Fibroblast of skin of right quadriceps (primary cell): ENCODE results near the gene NKX2-8.

Experiments
- DNase-seq: peaks from one replicate; pipeline ENCODE4 v3.0.0-alpha.2; 2013

NKX2-8 gene

GRCh38 chr14:36582011-36582873 lies at the start of gene NKX2-8:
Gene NKX2-8 (minus strand): TSS chr14:36582614. CDS start chr14:36582389, 225 bp downstream.
- DNase-seq, result no peak

GRCh38 chr14:36627981-36628380 lies 45.6 kb upstream of the NKX2-8 start:
- DNase-seq, result no peak

GRCh38 chr14:36626151-36626550 lies 43.7 kb upstream of the NKX2-8 start:
- no peak for DNase-seq

GRCh38 chr14:36625436-36625835 lies 43.0 kb upstream of the NKX2-8 start:
- DNase-seq, result no peak

GRCh38 chr14:36625014-36625413 lies 42.6 kb upstream of the NKX2-8 start:
- DNase-seq, result no peak

GRCh38 chr14:36619853-36620252 lies 37.4 kb upstream of the NKX2-8 start:
- DNase-seq, result no peak

GRCh38 chr14:36619131-36619530 lies 36.7 kb upstream of the NKX2-8 start:
- DNase-seq, result no peak

- no peak for DNase-seq
Measured at GRCh38 chr14:36618641-36619040, 36.2 kb upstream of the NKX2-8 start.

- DNase-seq, result no peak
Measured at GRCh38 chr14:36617824-36618223, 35.4 kb upstream of the NKX2-8 start.

- DNase-seq, result no peak
Measured at GRCh38 chr14:36605506-36605857, 23.1 kb upstream of the NKX2-8 start.

GRCh38 chr14:36604757-36605505 lies 22.5 kb upstream of the NKX2-8 start:
- peak; percentile 64 for DNase-seq

GRCh38 chr14:36600431-36600830 lies 18.0 kb upstream of the NKX2-8 start:
- no peak for DNase-seq

- DNase-seq, result no peak
Measured at GRCh38 chr14:36591482-36591881, 9.1 kb upstream of the NKX2-8 start.

GRCh38 chr14:36588788-36589187 lies 6.4 kb upstream of the NKX2-8 start:
- no peak for DNase-seq

- no peak for DNase-seq
Measured at GRCh38 chr14:36588119-36588518, 5.7 kb upstream of the NKX2-8 start.

- no peak for DNase-seq
Measured at GRCh38 chr14:36585100-36585499, 2.7 kb upstream of the NKX2-8 start.

- no peak for DNase-seq
Measured at GRCh38 chr14:36583893-36584811, 1.7 kb upstream of the NKX2-8 start.

GRCh38 chr14:36583242-36583892 lies 953 bp upstream of the NKX2-8 start:
- no peak for DNase-seq

- DNase-seq, result no peak
Measured at GRCh38 chr14:36582874-36583241, 444 bp upstream of the NKX2-8 start.

GRCh38 chr14:36580856-36581831 lies 1.3 kb downstream of the NKX2-8 start:
- DNase-seq, result peak; percentile 5

GRCh38 chr14:36580141-36580855 lies 2.1 kb downstream of the NKX2-8 start:
- DNase-seq, result no peak
